Measurements from ENCODE around the gene DAB1. TPM values are rescaled to one million over a fixed set of nuclear protein-coding genes. Genes with fewer than 3 reads are reported as not detected.

Gene DAB1
- total RNA-seq, 1 donor, result not detected

DNA sequence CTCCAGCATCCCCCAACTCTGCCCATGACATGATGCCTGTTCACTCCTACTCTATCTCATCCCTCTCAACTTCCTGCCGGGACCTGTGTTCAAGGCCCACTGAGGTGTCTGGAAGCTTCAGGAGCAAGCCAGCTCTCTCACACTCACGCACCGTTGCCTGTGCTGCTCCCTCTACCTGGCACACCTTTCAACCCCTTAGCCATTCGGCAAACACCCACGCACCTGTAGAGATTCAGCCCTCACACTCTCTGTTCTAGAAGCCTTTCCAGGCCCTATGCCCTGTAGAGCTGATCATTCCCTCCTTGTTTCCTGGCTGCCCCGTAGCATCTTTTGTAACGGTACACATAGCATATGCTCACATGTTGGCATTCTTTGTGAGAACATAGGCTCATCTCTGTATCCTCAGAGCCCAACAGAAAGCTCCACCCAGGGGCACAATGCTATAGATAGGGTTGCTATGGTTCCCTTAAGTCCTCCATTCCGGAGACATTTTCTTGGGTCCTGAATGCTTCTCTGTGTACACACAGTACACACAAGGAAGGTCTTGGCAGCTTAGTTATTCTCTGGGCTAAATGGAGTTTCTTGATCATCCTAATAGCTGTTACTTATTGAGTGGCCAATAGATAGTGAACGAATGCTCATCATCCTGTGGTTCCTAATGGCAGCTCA is 459.4 kb downstream of the DAB1 start:
- H3K4me1 ChIP-seq (ENCODE audit: insufficient read depth, low read length), result no peaks in the 10 kb centered on the region
- no peak overlapping the region for H3K4me2 ChIP-seq (ENCODE audit: insufficient read depth, low read length)
- H3K27ac ChIP-seq (ENCODE audit: low read depth, low read length), result no peak overlapping the region
- no peaks in the 10 kb centered on the region for H3K9me3 ChIP-seq (ENCODE audit: low read depth, low read length)
- no peak overlapping the region for H3K4me3 ChIP-seq (ENCODE audit: insufficient read depth, low read length)
- no peak overlapping the region for H2AFZ ChIP-seq (ENCODE audit: low read length)
- H3K27me3 ChIP-seq (ENCODE audit: insufficient read depth, low read length), result no peaks in the 10 kb centered on the region
- no peaks in the 10 kb centered on the region for H3K79me2 ChIP-seq (ENCODE audit: insufficient read depth, low read length)
- TF ChIP-seq, protein P1, sequence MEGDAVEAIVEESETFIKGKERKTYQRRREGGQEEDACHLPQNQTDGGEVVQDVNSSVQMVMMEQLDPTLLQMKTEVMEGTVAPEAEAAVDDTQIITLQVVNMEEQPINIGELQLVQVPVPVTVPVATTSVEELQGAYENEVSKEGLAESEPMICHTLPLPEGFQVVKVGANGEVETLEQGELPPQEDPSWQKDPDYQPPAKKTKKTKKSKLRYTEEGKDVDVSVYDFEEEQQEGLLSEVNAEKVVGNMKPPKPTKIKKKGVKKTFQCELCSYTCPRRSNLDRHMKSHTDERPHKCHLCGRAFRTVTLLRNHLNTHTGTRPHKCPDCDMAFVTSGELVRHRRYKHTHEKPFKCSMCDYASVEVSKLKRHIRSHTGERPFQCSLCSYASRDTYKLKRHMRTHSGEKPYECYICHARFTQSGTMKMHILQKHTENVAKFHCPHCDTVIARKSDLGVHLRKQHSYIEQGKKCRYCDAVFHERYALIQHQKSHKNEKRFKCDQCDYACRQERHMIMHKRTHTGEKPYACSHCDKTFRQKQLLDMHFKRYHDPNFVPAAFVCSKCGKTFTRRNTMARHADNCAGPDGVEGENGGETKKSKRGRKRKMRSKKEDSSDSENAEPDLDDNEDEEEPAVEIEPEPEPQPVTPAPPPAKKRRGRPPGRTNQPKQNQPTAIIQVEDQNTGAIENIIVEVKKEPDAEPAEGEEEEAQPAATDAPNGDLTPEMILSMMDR (IDR thresholded peaks at IDR 0.05; ENCODE audit: extremely low read depth, low read depth, low read length), result no peak
- no peaks in the 10 kb centered on the region for H4K20me1 ChIP-seq (ENCODE audit: insufficient read depth, low read length)
- H3K36me3 ChIP-seq (ENCODE audit: insufficient read depth, low read length), result no peaks in the 10 kb centered on the region
- DNase-seq (ENCODE audit: insufficient read length, low spot score, missing footprints), result no peak

DNA sequence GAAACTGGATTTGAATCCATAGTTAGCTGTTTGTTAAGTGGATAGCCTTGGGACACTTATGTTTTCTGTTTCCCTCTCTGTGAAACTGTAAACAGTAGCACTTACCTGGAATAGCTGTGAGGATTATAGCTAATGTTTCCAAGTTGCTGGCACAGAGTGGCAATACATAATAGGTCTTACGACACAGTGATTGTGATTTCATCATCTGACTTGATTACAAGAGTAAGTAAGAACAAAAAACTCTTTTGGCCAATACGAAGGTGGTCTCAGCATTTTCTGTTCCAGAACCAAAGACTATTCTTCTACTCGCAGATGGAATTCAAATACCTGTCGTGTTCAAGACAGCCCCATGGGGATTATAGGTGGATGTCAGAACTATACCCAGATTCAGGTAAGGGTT is 460.2 kb downstream of the DAB1 start:
- no peaks in the 10 kb centered on the region for H3K36me3 ChIP-seq (ENCODE audit: insufficient read depth, low read length)
- H3K79me2 ChIP-seq (ENCODE audit: insufficient read depth, low read length), result no peaks in the 10 kb centered on the region
- H2AFZ ChIP-seq (ENCODE audit: low read length), result no peak overlapping the region
- no peaks in the 10 kb centered on the region for H3K9me3 ChIP-seq (ENCODE audit: low read depth, low read length)
- TF ChIP-seq, protein P1 (IDR thresholded peaks at IDR 0.05; ENCODE audit: extremely low read depth, low read depth, low read length), result no peak
- H3K27me3 ChIP-seq (ENCODE audit: insufficient read depth, low read length), result no peaks in the 10 kb centered on the region
- H3K4me3 ChIP-seq (ENCODE audit: insufficient read depth, low read length), result no peak overlapping the region
- no peaks in the 10 kb centered on the region for H3K4me1 ChIP-seq (ENCODE audit: insufficient read depth, low read length)
- H3K27ac ChIP-seq (ENCODE audit: low read depth, low read length), result no peak overlapping the region
- H3K4me2 ChIP-seq (ENCODE audit: insufficient read depth, low read length), result no peak overlapping the region
- no peak for DNase-seq (ENCODE audit: insufficient read length, low spot score, missing footprints)
- no peaks in the 10 kb centered on the region for H4K20me1 ChIP-seq (ENCODE audit: insufficient read depth, low read length)

DNA sequence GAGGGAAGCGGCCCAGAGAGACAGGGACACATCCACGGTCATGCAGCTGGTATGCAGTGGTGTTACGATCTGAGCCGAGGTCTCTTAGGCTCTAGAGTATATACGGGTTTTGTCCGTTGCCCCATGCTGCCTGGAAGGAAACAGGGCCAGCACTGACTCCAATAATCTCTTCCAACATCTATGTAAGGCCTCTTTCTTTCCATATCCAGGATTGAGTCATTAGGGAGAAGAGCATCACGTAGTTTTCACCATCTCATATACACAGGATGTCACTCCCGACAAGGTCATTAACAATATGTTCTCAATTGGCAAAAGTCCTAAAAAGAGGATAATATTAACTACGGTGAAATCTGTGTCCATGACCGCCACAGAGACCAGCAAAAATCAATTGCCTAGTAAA is 462.4 kb downstream of the DAB1 start:
- DNase-seq (ENCODE audit: insufficient read length, low spot score, missing footprints), result no peak
- H3K4me3 ChIP-seq (ENCODE audit: insufficient read depth, low read length), result no peak overlapping the region
- H3K4me2 ChIP-seq (ENCODE audit: insufficient read depth, low read length), result no peak overlapping the region

DNA sequence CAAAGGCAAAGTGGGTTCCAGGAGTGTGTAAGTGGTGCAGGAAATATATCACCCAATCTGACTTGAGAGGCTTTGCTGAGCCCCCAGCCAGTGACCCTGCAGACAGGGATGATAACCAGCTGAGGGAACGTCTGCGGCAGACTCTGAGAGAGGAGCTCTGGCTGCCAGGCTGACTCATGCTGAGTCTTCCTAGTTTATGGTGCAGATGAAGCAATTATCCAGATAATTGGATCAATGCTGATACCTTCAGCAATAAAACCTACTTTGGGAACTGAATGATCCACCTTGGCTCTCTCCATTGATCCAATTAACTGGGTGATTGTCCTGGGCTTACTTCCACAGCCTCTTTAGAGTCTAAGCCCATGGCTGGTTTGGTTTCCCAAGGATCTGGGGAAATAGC is 465.3 kb downstream of the DAB1 start:
- Histone ChIP-seq H3K9me3 (ENCODE audit: low read depth, low read length) (no peaks in the 10 kb centered on the region), H3K79me2 (ENCODE audit: insufficient read depth, low read length) (no peaks in the 10 kb centered on the region), H3K4me2 (ENCODE audit: insufficient read depth, low read length) (no peak overlapping the region)

More for the DNA sequence above, 462.4 kb downstream of the DAB1 start:
- no peaks in the 10 kb centered on the region for H4K20me1 ChIP-seq (ENCODE audit: insufficient read depth, low read length)
- TF ChIP-seq, protein P1 (IDR thresholded peaks at IDR 0.05; ENCODE audit: extremely low read depth, low read depth, low read length), result no peak
- no peak overlapping the region for H2AFZ ChIP-seq (ENCODE audit: low read length)
- no peaks in the 10 kb centered on the region for H3K36me3 ChIP-seq (ENCODE audit: insufficient read depth, low read length)
- no peaks in the 10 kb centered on the region for H3K27me3 ChIP-seq (ENCODE audit: insufficient read depth, low read length)
- no peaks in the 10 kb centered on the region for H3K79me2 ChIP-seq (ENCODE audit: insufficient read depth, low read length)
- H3K27ac ChIP-seq (ENCODE audit: low read depth, low read length), result no peak overlapping the region
- no peaks in the 10 kb centered on the region for H3K9me3 ChIP-seq (ENCODE audit: low read depth, low read length)
- H3K4me1 ChIP-seq (ENCODE audit: insufficient read depth, low read length), result no peaks in the 10 kb centered on the region

More for the DNA sequence above, 465.3 kb downstream of the DAB1 start:
- Histone ChIP-seq H3K4me1 (ENCODE audit: insufficient read depth, low read length) (no peaks in the 10 kb centered on the region), H3K36me3 (ENCODE audit: insufficient read depth, low read length) (no peaks in the 10 kb centered on the region), H3K4me3 (ENCODE audit: insufficient read depth, low read length) (no peak overlapping the region), H4K20me1 (ENCODE audit: insufficient read depth, low read length) (no peaks in the 10 kb centered on the region), H3K27ac (ENCODE audit: low read depth, low read length) (no peak overlapping the region), H3K27me3 (ENCODE audit: insufficient read depth, low read length) (no peaks in the 10 kb centered on the region), H2AFZ (ENCODE audit: low read length) (no peak overlapping the region)
- peak; percentile 65 for DNase-seq (ENCODE audit: insufficient read length, low spot score, missing footprints)
- TF ChIP-seq, protein P1 (IDR thresholded peaks at IDR 0.05; ENCODE audit: extremely low read depth, low read depth, low read length), result no peak

Data from osteoblast (primary cell).